GM18508 (cell line): Measurements from ENCODE around the gene LYZL1.
"Not testable (repeated sequence)": the region's sequence is repeated elsewhere in the genome, so short reads cannot be mapped to it uniquely, and the experiment has no call there.

Experiments
- ATAC-seq: cut with Tn5 transposase; IDR thresholded peaks from one replicate; pipeline ENCODE4 v1.9.1; 2021; ENCODE audit warnings: moderate number of reproducible peaks; ENCODE audit not compliant: insufficient read depth, unreplicated experiment

LYZL1 gene

DNA sequence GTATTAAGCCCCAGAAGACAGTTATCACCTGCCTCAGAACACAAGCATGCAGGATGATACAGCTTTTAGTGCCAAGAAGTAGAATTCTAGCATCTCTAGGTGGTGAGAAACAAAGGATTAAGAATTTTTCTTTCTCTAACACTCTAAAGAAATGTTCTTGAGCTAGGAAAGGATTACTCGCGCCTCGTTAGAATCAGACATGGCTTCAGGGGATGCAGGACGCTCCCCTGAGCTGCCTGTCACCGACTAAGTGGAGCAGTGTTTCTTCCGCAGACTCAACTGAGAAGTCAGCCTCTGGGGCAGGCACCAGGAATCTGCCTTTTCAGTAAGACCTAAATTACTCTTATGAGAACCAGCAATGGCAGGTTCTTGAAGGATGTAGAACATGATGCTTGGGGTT is at the start of gene LYZL1:
Gene LYZL1, plus strand, starts transcription at position 165 of the 400 bp plus-strand sequence. CDS start 2,798 bp downstream, outside the sequence.
- ATAC-seq = not testable (repeated sequence)

DNA sequence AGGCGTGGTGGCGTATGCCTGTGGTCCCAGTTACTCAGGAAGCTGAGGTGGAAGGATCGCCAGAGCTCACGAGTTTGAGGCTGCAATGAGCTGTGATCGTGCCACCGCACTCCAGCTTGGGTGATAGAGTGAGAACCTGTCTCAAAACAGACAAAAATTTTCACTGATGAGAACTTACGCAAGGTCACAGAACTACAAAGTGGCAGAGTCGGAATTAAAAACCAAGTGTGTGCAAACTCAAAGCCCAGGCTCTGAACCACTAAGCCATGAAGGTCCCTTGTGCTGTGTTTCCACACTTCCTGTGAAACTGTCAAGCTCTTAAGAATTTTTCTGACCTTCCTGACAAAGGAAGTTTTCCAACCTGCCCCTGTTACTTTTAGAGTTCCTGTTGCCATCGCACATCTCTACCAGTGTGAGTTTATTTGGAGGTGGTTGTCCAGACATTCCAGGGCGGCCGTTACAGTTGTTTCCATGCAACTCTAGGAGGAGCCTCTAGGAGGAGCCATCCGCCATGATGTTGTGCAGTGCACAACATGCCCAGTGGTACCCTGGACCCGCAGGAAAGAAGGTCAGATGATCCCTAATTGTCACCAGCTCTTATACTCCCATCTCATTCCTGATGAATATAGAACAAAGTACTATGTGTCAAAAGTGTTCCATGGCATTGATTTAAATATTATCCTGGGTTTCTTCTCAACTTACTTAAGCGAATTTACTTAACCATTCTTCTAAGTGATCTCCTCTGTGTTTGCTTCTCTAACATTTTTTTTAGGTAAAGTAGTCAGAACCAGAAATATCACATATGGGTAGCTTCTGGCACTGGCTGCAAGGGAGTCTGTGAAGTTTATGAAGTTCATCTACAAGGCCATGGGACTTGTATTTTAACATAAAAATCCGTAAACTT is 49.0 kb upstream of the LYZL1 start:
- no peak for ATAC-seq

DNA sequence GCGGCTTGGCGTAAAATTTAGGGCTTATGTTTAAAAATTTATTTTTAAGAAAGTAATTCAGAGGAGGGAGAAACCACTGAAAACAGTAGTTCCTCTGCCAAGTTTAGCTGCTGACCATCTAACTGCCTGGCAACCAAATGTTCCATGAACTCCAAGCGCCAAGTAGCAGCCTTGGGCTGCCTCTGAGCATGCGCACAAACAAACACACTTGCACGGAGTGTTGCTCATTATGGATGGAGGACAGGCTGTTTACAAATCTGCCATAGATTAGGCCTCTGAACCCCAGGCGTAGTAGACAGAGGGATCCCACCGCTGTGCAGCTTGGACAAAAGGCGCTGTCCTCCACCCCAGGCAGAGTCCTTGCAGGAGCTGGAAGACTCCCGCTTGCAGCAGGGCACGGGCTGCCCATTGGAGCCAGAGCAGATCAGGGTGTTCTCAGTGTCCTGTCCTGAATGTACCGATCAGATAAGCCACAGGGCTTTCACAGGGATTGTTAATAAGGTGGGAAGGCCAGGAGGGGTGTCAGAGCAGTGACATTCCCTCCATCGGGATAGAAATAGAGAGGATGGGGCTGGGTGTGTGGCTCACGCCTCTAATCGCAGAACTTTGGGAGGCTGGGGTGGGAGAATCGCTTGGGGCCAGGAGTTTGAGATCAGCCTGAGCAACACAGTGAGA is 47.7 kb upstream of the LYZL1 start:
- ATAC-seq = no peak

DNA sequence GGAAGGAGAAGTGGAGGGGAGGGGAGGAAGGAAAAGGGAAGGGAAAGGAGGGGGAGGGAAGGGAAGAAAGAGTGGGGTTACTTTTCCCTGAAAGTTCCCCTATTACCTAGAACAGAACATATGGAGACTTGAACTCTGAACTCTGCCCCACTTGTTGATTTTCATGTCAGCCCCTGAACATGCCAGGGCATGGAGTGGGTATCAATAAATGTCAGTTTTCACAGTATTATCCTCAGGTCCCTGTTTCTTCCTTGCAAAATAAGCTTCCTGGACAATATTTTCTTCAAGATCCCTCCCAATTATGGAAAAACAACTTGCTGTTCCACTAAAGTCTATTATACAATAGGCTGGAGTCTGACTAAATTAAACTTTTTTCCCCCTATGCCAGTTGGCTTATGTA is 46.9 kb upstream of the LYZL1 start:
- ATAC-seq = no peak

DNA sequence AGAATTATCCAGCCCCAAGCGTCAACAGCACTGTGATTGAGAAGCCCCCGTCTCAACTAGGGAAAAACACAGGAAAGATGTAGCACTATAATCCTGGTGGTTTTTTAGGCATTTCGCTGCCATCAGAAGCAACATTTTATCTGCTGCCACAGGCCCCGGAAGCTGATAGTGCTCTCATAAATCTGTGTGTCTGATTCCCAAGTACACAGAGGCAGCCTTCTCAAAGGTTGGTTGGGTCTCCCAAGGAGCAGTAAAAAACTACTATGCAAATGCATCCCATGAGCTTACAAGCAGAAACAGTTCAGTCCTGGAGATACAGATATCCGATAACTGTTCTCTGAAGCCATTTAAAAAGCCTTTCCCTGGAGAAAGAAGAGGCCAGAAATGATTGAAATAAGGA is 45.8 kb upstream of the LYZL1 start:
- no peak for ATAC-seq

DNA sequence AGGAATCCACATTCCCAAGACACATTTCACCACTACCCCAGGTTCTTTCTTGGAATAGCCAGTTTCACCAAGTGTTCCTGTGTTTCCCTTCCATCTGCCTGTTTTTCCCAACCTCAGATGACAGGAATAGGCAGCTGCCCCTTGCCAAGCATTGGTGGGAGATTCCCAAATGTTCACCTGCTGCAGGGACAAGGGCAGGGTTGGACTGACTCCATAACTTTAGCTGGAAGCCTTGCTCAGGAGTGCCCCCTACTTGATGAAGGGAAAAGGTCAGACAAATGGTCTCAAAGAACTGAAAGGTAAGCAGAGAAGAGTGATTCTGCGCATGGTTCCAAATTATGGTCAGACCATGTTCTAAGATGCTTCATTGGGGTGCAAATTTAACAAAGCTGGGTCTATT is 45.1 kb upstream of the LYZL1 start:
- ATAC-seq = no peak

DNA sequence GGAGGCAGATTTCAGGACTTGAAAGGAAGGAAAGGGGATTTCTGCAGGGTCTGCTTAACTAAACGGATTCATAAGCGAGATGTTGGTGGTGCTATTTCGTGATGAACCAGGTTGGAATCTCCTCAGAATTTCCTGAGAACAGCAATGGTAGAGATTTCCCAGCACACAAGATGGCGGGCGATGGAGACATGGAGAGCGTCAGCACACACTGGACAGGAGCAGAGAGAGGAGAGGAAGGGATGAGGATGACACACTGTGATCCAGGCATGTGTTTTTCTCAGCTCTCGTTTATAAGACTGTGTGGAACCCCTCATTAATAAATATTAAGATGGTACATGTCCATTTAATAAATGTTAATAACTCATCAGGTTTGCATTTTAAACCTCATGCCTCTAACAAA is 43.9 kb upstream of the LYZL1 start:
- ATAC-seq = no peak

DNA sequence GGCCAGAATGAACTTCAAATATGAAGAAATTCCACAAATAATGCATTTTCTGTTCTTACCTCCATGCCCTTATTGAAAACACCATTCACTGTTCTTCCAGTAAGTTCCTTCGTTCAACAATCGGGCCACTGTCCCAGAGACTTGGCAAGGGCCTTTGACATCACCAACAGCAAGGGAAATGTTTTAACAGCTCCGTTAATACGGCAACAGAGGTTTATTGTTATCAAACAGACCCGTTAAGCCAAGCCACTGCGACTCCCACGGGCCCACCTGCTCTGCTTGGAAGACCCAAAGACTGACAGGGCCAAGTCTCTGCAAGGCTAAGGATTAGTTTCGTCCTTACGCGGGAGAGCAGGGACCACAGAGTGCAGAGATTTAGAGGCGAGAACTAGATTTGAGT is 43.4 kb upstream of the LYZL1 start:
- ATAC-seq = no peak

DNA sequence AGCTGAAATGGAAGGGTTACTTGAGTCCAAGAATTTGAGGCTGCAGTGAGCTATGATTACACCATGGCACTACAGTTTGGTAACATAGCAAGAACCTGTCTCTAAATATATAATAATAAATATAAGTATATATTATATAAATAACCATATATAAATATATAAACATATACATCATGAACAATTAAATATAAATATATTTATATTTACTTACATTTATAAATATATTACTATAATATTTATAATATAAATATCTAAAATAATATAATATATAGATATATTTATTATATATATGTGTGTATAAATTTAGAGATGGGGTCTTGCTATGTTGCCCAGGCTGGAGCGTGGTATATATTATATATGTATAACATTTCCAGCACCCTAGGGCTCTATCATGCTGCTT is 42.4 kb upstream of the LYZL1 start:
- ATAC-seq = no peak

DNA sequence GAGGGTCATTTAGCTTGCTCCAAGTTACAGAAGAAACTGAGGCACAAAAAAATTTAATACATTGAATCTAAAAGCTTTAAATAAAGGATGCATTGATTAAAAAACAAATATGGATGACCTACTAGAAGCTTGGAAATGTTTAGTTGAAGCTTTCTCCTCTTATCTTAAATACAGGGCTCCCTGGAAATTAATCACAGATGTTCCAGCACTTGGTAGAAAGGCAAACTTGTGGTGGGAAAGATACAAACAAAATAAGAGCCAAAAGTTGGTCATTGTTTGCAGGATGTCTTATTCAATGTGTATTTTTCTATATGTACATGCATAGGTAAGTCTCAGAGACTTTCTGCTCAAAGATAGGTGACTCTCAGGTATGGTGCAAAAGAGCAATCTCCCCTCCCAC is 40.7 kb upstream of the LYZL1 start:
- ATAC-seq = no peak

DNA sequence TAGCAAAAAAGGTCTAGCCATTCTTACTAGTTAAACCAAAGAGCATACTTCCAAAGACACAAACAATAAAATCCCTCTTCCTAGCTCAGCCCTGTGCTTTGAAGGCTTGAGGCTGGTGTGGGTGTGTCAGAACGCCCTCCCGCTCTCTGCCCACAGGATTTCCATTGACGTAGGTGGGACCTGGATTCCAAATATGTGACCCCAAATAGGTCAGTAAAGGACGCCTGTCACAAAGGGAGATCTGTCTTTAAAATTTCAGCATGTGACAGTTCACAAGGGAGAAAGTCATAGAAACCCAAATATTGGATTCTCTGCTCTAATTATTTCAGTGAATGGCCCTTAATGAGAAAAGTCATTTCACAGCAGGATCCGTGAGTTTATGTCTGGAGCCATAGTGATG is 39.9 kb upstream of the LYZL1 start:
- no peak for ATAC-seq

DNA sequence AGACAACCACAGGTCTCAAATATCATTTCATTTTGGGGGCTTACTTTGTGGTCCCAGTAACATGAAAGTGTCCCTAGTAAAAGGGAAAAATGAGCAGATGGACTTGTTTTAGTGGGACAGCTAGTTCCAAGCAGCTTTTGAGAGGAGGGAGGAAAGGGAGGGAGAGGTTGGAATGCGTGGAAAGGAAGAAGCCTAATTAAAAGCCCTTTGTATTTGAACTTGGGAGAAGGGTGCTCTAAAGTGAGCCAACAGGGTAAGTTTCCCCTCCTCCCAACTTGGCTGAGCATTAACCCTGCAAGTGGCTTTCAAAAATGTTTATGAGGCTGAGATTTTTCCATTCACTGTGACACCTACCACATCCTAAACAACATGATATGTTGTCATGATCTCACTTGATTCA is 38.8 kb upstream of the LYZL1 start:
- ATAC-seq = no peak

DNA sequence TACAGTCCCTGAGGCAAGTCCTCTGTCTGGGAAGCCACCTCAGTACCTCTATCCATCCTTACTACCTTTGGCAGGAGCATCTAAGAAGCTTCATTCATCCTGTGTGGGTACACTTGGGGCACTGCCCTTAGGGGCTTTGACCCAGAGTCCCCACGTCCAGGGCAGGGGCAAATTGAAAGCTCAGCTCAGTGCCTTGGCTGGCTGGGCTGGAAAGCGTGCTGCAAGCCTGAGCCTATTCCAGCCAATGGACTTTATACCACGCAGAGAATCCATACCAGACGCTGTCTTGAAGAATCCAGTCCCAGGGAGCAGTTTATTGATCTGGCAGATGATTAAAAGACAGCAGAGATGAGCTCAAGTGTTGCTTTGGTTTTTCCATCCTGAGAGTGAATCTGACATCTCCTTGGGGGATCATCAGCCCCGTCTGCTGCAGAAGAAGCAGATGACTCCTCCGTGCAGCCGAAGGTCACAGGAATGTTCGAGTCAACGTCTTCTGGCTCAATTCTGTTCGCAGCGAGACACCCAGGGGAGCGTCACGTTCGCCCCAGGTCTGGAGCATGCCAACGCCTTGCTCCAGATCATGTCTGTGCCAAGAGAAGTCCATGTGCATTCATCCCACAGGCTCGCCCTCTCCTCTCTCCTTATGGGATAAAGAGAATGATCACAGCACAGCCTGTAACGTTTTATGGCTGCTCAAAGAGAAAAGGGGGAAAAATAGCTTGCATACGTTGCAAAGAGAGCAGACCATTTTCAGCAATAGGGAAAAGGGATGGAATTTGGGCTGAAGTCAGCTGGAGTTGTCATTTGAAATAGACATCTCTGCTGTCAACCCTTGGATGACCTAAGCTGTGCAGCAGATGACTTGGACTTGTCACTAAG is 35.8 kb upstream of the LYZL1 start:
- ATAC-seq = no peak

DNA sequence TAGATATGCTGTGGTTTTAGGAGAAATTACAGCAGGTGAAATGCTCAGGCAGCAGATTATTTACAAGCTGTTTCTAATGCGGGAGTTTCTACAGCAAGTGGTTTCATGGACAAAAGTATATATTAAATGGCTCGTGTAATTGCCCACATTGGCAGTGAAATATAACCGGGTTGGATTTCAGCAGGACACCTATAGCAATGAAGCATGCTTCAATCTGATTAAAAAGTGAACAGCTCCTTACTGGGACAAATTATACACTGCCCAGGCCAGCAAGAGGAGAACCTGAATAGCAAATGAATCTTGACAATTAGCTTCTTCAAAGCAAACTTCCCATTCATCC is 35.2 kb upstream of the LYZL1 start:
- ATAC-seq = no peak

DNA sequence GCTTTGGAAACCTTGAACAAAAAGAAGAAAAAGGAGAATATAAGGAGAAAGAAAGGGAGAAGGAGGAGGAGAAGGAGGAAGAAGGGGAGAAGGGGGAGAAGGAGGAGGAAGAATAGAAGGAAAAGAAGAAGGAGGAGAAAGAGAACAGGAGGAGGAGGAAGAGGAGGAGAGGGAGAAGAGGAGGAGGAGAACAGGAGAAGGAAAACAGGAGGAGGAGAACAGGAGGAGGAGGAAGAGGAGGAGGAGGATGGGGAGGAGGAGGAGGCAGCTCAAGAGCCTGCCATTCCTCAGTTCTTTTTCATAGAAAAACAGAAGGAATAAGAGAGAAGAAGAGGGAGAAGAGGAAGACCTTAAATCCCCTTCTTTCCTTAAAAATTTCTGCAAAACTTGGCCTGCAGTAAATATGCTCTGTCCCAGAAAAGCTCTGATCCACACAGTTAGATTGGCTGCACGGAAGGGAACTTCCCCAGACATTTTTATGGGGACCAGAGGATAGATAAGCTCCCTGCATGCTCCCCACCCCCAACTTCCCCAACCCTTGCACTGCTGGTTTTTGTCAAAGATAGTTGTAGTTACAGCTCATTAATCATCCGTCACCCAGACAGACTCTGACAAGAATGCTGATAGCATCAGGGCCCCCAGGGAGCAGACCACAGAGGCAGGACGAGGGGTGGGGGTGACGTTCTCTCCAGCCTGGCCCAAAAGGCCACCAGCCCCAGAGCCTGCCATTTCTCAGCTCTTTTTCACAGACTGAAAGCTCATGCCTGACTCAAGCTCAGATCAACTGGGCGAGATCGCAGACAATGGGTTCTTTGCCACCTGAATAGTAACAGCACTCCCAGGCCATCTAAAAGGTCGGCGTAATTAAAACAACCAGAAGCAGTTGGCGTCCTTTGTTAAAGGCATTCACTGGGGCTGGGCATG is 34.5 kb upstream of the LYZL1 start:
- ATAC-seq = no peak

DNA sequence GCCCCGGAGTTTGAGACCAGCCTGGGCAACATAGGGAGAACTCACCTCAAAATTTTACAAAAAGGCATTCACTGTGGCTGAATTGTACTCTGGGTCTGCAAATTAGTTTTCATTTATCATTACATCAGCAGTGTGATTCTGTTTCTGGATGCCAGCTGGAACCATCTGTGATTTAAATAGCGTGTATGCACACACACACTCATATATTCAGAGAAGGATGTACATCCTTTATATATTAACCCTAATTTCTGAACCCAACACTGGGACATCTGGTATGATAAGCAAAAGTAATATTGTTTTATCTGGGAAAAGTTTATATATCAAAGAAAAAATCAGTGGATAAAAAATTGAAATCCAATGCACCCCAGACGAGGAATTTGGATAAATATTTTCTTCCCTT is 33.8 kb upstream of the LYZL1 start:
- no peak for ATAC-seq

DNA sequence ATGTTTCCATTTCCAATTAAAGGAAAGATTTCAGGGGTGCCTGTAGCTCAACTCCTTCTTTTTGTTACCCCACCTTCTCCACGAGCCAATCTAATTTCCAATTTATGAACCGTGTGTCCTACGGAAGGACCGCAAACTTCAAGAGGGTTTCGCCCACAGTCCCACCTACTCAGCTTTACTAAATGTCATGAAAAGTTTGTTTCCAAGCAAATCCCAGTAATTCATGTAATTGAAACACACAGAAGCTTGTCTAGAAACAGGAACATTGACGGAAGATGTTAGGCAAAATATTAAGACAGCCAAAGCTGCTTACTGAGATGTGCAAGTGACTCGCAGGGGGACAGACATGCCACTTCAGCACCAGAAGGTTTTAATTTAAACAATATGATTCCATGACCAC is 32.9 kb upstream of the LYZL1 start:
- no peak for ATAC-seq

DNA sequence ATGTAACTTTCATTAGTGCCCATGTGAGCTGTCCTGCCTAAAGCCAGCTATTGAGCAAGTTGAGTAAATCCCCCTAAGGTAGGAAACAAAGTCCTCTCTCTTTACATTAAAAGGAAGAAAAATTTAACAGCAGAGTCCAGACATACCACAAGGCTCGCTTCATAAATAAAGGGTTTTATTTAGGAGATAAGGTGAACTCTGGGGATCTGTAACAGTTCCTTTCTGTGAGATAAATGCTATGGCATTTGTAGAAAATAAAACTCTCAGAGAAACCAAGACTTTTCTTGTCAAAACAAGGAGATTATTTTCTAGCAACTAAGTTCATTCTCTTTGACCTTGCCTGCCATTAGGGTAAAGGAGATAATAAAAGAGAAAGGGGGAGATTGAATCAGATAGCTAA is 32.3 kb upstream of the LYZL1 start:
- ATAC-seq = no peak

DNA sequence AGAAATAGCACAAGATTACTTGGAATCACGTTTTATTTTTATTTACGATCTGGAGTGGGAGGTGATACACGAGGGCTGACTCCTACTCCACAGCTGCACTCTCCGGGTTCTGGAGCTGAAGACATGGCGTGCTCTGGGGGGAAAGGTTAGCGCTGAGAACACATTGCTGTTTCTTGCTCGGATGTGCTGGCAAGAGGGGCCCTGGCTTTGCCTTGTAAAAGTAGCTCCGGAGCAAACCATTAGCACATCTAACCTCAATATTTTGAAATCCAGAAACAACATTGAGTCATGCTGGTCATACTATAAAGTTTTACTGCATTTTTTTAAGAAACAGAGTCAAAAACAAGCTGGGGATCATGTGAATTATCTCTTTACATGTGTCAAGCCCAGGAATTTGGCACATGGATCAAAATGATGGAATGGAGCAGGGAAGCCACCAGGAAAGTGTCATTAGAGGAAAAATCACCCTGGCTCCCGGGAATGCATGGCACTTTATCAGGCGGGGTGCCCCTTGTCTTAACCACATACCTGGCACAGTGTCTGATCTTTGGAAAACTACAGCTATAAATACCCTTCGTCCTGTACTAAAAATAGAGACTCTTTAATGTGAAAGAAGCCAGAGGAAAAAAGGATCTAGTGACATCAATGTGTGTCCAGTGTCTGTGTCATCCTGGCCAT is 31.6 kb upstream of the LYZL1 start:
- ATAC-seq = no peak
